HG03045 (cell line): ENCODE measurements around the gene SELENOI.
"Not testable (repeated sequence)": the region's sequence is repeated elsewhere in the genome, so short reads cannot be mapped to it uniquely, and the experiment has no call there.

ENCODE experiments used
- ATAC-seq: cut with Tn5 transposase; IDR thresholded peaks from one replicate; pipeline ENCODE4 v1.9.1; 2021; ENCODE audit warnings: mild to moderate bottlenecking, moderate library complexity; ENCODE audit not compliant: unreplicated experiment

The SELENOI gene

GRCh38 chr2:26326514-26326913, 19.4 kb upstream of the SELENOI start:
- no peak for ATAC-seq

- no peak for ATAC-seq
These were observed 18.4 kb upstream of the SELENOI start for GRCh38 chr2:26327291-26328272.

- ATAC-seq = not testable (repeated sequence)
These were observed 16.9 kb upstream of the SELENOI start for GRCh38 chr2:26329083-26329482.

GRCh38 chr2:26330114-26330549, 15.8 kb upstream of the SELENOI start:
- ATAC-seq = peak; percentile 76

- ATAC-seq = no peak
These were observed 15.3 kb upstream of the SELENOI start for GRCh38 chr2:26330604-26331003.

GRCh38 chr2:26331321-26331720, 14.6 kb upstream of the SELENOI start:
- ATAC-seq = not testable (repeated sequence)

- no peak for ATAC-seq
These were observed 12.7 kb upstream of the SELENOI start for GRCh38 chr2:26333293-26333692.

GRCh38 chr2:26335231-26335630, 10.7 kb upstream of the SELENOI start:
- no peak for ATAC-seq

- ATAC-seq = no peak
These were observed 9.2 kb upstream of the SELENOI start for GRCh38 chr2:26336719-26337118.

GRCh38 chr2:26337298-26337697, 8.6 kb upstream of the SELENOI start:
- ATAC-seq = no peak

- no peak for ATAC-seq
These were observed 5.1 kb upstream of the SELENOI start for GRCh38 chr2:26340831-26341230.

- no peak for ATAC-seq
These were observed 1.2 kb upstream of the SELENOI start for GRCh38 chr2:26344581-26345282.

- ATAC-seq = no peak
These were observed 729 bp upstream of the SELENOI start for GRCh38 chr2:26345283-26345544.

GRCh38 chr2:26346454-26347053, 611 bp downstream of the SELENOI start, which contains the start of gene ADGRF3:
Gene ADGRF3, minus strand, starts transcription at chr2:26346789. Its CDS starts 555 bp downstream, at chr2:26346234.
- peak; percentile 10 for ATAC-seq

- no peak for ATAC-seq
These were observed 1.4 kb downstream of the SELENOI start for GRCh38 chr2:26347286-26347865.

GRCh38 chr2:26349690-26350089, 3.7 kb downstream of the SELENOI start:
- ATAC-seq = no peak

- no peak for ATAC-seq
These were observed 5.6 kb downstream of the SELENOI start for GRCh38 chr2:26351375-26352090.

GRCh38 chr2:26352892-26353291, 6.9 kb downstream of the SELENOI start:
- no peak for ATAC-seq

GRCh38 chr2:26354469-26354868, 8.5 kb downstream of the SELENOI start:
- not testable (repeated sequence) for ATAC-seq
